Astrocyte of the spinal cord (primary cell): Measurements from ENCODE around the gene NUCKS1.

Experiments used
- DNase-seq: peaks from one replicate; pipeline ENCODE4 v3.0.0; 2011; ENCODE audit warnings: low read depth, low spot score
- H3K4me3 ChIP-seq: 2 replicates; pipeline ENCODE4 v1.5.1; 2011; ENCODE audit warnings: low read depth, mild to moderate bottlenecking, low read length, moderate library complexity
- CTCF ChIP-seq: IDR thresholded peaks from 2 replicates; pipeline ENCODE4 v1.5.1; 2012; ENCODE audit warnings: low read depth, mild to moderate bottlenecking, low read length, inconsistent platforms
- in situ Hi-C: cut with HindIII; loops from 2 replicates; pipeline ENCODE4 v1.10.0; 2017; ENCODE audit warnings: low sequenced_read_pairs

The NUCKS1 gene

GRCh38 chr1:205774198-205775014, 24.4 kb upstream of the NUCKS1 start:
- no peak for DNase-seq
- peak overlapping the region; percentile 76 for H3K4me3 ChIP-seq
- in situ Hi-C loops, result no loop called here
- TF ChIP-seq CTCF, result no peak

GRCh38 chr1:205772607-205773032, 22.6 kb upstream of the NUCKS1 start:
- no peak overlapping the region for H3K4me3 ChIP-seq
- no peak for DNase-seq
- in situ Hi-C loops, result no loop called here
- TF ChIP-seq CTCF, result no peak

- DNase-seq, result no peak
- no peak for TF ChIP-seq CTCF
- H3K4me3 ChIP-seq, result no peak overlapping the region
- in situ Hi-C loops, result no loop called here
These were observed 20.6 kb upstream of the NUCKS1 start for GRCh38 chr1:205770618-205771017.

- in situ Hi-C loops, result no loop called here
These were observed 19.8 kb upstream of the NUCKS1 start for GRCh38 chr1:205769641-205770365.

GRCh38 chr1:205767248-205767647, 17.3 kb upstream of the NUCKS1 start:
- in situ Hi-C loops, result no loop called here
- no peak overlapping the region for H3K4me3 ChIP-seq
- DNase-seq, result no peak
- TF ChIP-seq CTCF, result no peak

More at GRCh38 chr1:205769641-205770365, 19.8 kb upstream of the NUCKS1 start:
- no peak for DNase-seq
- no peak for TF ChIP-seq CTCF
- no peak overlapping the region for H3K4me3 ChIP-seq

GRCh38 chr1:205766570-205766969, 16.6 kb upstream of the NUCKS1 start:
- H3K4me3 ChIP-seq, result no peak overlapping the region
- no peak for TF ChIP-seq CTCF
- DNase-seq, result no peak
- in situ Hi-C loops, result no loop called here
